OCI-LY3 (cell line): ENCODE measurements around the gene UXT.
"Not testable (repeated sequence)": the region's sequence is repeated elsewhere in the genome, so short reads cannot be mapped to it uniquely, and the experiment has no call there.

Experiments
- CTCF ChIP-seq: fragments of 200-600, 300-600 bp; sonication (generic); IDR thresholded peaks from 2 replicates; pipeline ENCODE4 v1.5.1; 2014; ENCODE audit warnings: antibody characterized with exemption, low read length, low read depth
- EZH2phosphoT487 ChIP-seq: fragments of 200-600 bp; shearing (Covaris generic); IDR thresholded peaks from 2 replicates; pipeline ENCODE4 v1.6.1; 2018; ENCODE audit warnings: antibody characterized with exemption, mixed run types, low read depth

GRCh38 chrX:47675959-47676859 is 17.2 kb upstream of the UXT start:
- TF ChIP-seq CTCF, EZH2phosphoT487: not testable (repeated sequence)
